Astrocyte (in vitro differentiated cells and primary cell): ENCODE measurements around the gene STXBP3.

Experiments
- EZH2 ChIP-seq: IDR thresholded peaks from 2 replicates; pipeline ENCODE4 v1.6.1; 2012; ENCODE audit warnings: mild to moderate bottlenecking, low read length, inconsistent platforms; ENCODE audit not compliant: insufficient read depth
- TF ChIP-seq, protein P1 (sequence below): IDR thresholded peaks from 2 replicates; pipeline ENCODE4 v1.5.1; 2011; ENCODE audit warnings: low read depth, mild to moderate bottlenecking, inconsistent platforms, low read length, moderate library complexity; ENCODE audit not compliant: insufficient read depth

DNA sequence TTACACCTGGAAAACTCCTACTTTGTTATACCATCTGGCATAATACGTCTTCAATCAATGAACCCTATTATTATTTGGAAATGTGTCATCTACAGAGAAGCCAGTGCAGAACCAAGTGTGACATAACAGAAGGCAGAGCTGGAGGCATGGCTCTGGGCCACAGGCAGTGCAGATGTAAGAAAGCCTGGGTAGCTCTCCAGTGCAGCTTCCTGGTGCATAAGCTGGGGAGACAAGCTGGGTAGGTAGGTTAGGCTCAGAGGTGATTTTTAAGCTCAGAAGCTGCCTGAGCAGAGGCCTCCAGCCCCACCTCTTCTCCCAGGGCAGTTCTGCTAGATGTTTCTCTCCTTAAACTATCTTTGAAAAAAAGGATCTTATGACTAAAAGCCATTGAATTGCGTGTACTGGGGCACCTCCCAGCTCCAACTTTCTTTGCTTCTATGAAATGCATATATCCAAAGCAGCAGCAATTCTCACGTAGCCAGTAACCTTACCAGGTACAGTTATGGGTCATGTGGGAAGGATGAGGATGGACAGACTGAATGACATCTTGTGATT is 79.7 kb downstream of the STXBP3 start:
- TF ChIP-seq, protein P1, sequence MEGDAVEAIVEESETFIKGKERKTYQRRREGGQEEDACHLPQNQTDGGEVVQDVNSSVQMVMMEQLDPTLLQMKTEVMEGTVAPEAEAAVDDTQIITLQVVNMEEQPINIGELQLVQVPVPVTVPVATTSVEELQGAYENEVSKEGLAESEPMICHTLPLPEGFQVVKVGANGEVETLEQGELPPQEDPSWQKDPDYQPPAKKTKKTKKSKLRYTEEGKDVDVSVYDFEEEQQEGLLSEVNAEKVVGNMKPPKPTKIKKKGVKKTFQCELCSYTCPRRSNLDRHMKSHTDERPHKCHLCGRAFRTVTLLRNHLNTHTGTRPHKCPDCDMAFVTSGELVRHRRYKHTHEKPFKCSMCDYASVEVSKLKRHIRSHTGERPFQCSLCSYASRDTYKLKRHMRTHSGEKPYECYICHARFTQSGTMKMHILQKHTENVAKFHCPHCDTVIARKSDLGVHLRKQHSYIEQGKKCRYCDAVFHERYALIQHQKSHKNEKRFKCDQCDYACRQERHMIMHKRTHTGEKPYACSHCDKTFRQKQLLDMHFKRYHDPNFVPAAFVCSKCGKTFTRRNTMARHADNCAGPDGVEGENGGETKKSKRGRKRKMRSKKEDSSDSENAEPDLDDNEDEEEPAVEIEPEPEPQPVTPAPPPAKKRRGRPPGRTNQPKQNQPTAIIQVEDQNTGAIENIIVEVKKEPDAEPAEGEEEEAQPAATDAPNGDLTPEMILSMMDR: no peak
- TF ChIP-seq EZH2: no peak
